H9 (cell line): ENCODE data around the gene SPHK2. TPM values are rescaled to one million over a fixed set of nuclear protein-coding genes. Genes with fewer than 3 reads are reported as not detected.

Experiments
- DNase-seq: peaks from one replicate; pipeline ENCODE4 v3.0.0-alpha.2; 2017
- H2AFZ ChIP-seq: one replicate; pipeline ENCODE4 v1.6.1; 2013; ENCODE audit warnings: mild to moderate bottlenecking, low read length, control low read depth, moderate library complexity
- H2AK5ac ChIP-seq: 2 replicates; pipeline ENCODE4 v1.6.1; 2013; ENCODE audit warnings: low read length, control low read depth, mixed read lengths; ENCODE audit not compliant: insufficient read length
- H2BK120ac ChIP-seq: one replicate; pipeline ENCODE4 v1.6.1; 2013; ENCODE audit warnings: low read depth, mild to moderate bottlenecking, low read length, control low read depth, inconsistent platforms; ENCODE audit not compliant: poor library complexity, severe bottlenecking
- H2BK12ac ChIP-seq: 2 replicates; pipeline ENCODE4 v1.6.1; 2013; ENCODE audit warnings: low read length, control low read depth, mixed read lengths, low read depth; ENCODE audit not compliant: insufficient read length
- H2BK15ac ChIP-seq: 2 replicates; pipeline ENCODE4 v1.6.1; 2013; ENCODE audit warnings: low read depth, low read length, control low read depth
- H2BK20ac ChIP-seq: one replicate; pipeline ENCODE4 v1.6.1; 2013; ENCODE audit warnings: low read depth, mild to moderate bottlenecking, low read length, control low read depth, inconsistent platforms; ENCODE audit not compliant: poor library complexity, severe bottlenecking
- H2BK5ac ChIP-seq: 2 replicates; pipeline ENCODE4 v1.6.1; 2013; ENCODE audit warnings: low read length, control low read depth, mixed read lengths; ENCODE audit not compliant: insufficient read length
- H3K14ac ChIP-seq: 2 replicates; pipeline ENCODE4 v1.6.1; 2013; ENCODE audit warnings: low read length, control low read depth; ENCODE audit not compliant: insufficient read depth
- H3K18ac ChIP-seq: 2 replicates; pipeline ENCODE4 v1.6.1; 2013; ENCODE audit warnings: low read depth, mild to moderate bottlenecking, mixed read lengths, low read length, control low read depth; ENCODE audit not compliant: insufficient read length
- H3K23ac ChIP-seq: 2 replicates; pipeline ENCODE4 v1.6.1; 2013; ENCODE audit warnings: low read length, control low read depth, mixed read lengths, low read depth; ENCODE audit not compliant: insufficient read length
- H3K23me2 ChIP-seq: 2 replicates; pipeline ENCODE4 v1.6.1; 2013; ENCODE audit warnings: low read depth, mild to moderate bottlenecking, mixed read lengths, low read length, control low read depth; ENCODE audit not compliant: insufficient read length, poor library complexity, severe bottlenecking
- H3K27ac ChIP-seq: 2 replicates; pipeline ENCODE4 v1.5.1; 2013; ENCODE audit warnings: low read length, control low read depth, mixed read lengths, low read depth; ENCODE audit not compliant: insufficient read length
- H3K27me3 ChIP-seq: 2 replicates; pipeline ENCODE4 v1.6.1; 2013; ENCODE audit warnings: low read length, control low read depth, inconsistent platforms; ENCODE audit not compliant: insufficient read depth
- H3K4ac ChIP-seq: 2 replicates; pipeline ENCODE4 v1.6.1; 2013; ENCODE audit warnings: low read depth, mild to moderate bottlenecking, control low read depth, inconsistent platforms, low read length, moderate library complexity
- H3K4me1 ChIP-seq: 2 replicates; pipeline ENCODE4 v1.6.1; 2013; ENCODE audit warnings: low read length, control low read depth, inconsistent platforms; ENCODE audit not compliant: insufficient read depth
- H3K4me2 ChIP-seq: 2 replicates; pipeline ENCODE4 v1.6.1; 2013; ENCODE audit warnings: low read length, control low read depth, mixed read lengths; ENCODE audit not compliant: insufficient read length, insufficient read depth
- H3K56ac ChIP-seq: 2 replicates; pipeline ENCODE4 v1.6.1; 2013; ENCODE audit warnings: low read depth, mild to moderate bottlenecking, mixed read lengths, low read length, control low read depth; ENCODE audit not compliant: insufficient read length
- H3K79me1 ChIP-seq: 2 replicates; pipeline ENCODE4 v1.6.1; 2013; ENCODE audit warnings: low read depth, mild to moderate bottlenecking, moderate library complexity, low read length, control low read depth, inconsistent platforms; ENCODE audit not compliant: insufficient read depth, poor library complexity, severe bottlenecking
- H3K79me2 ChIP-seq: 2 replicates; pipeline ENCODE4 v1.6.1; 2013; ENCODE audit warnings: low read length, control low read depth, inconsistent platforms; ENCODE audit not compliant: insufficient read depth
- H3K9ac ChIP-seq: 2 replicates; pipeline ENCODE4 v1.6.1; 2013; ENCODE audit warnings: low read length, control low read depth, mixed read lengths; ENCODE audit not compliant: insufficient read length; ENCODE audit errors: extremely low read depth
- H3K9me3 ChIP-seq: one replicate; pipeline ENCODE4 v1.6.1; 2013; ENCODE audit warnings: low read depth, low read length, inconsistent platforms; ENCODE audit not compliant: control insufficient read depth
- H3T11ph ChIP-seq: one replicate; pipeline ENCODE4 v1.6.1; 2013; ENCODE audit warnings: mild to moderate bottlenecking, low read length, control low read depth, inconsistent platforms
- H4K20me1 ChIP-seq: one replicate; pipeline ENCODE4 v1.6.1; 2013; ENCODE audit not compliant: control insufficient read depth, insufficient read length, insufficient read depth
- H4K5ac ChIP-seq: 2 replicates; pipeline ENCODE4 v1.6.1; 2013; ENCODE audit warnings: low read depth, mild to moderate bottlenecking, mixed read lengths, low read length, control low read depth; ENCODE audit not compliant: insufficient read length
- H4K8ac ChIP-seq: replicated peaks from 2 replicates; pipeline ENCODE4 v1.6.1; 2013; ENCODE audit warnings: low read length, control low read depth, mixed read lengths, low read depth; ENCODE audit not compliant: insufficient read length
- H4K91ac ChIP-seq: 2 replicates; pipeline ENCODE4 v1.6.1; 2013; ENCODE audit warnings: low read depth, mild to moderate bottlenecking, moderate library complexity, mixed read lengths, low read length, control low read depth; ENCODE audit not compliant: insufficient read length
- H3K27ac Mint-ChIP-seq, 3 experiments: 2 replicates in 2 of 3; 3 replicates in 1 of 3; pipeline ENCODE4 v1.8.0; 2020 to 2021; ENCODE audit warnings: mixed read lengths in 3 of 3, mild to moderate bottlenecking in 1 of 3, moderate library complexity in 1 of 3
- H3K27me3 Mint-ChIP-seq: 2 replicates; pipeline ENCODE4 v1.8.0; 2021; ENCODE audit warnings: low read depth, mild to moderate bottlenecking, moderate library complexity, mixed read lengths
- H3K36me3 Mint-ChIP-seq, 3 experiments: 2 replicates in 2 of 3; 3 replicates in 1 of 3; pipeline ENCODE4 v1.8.0; 2020 to 2021; ENCODE audit warnings: low read depth in 3 of 3, mixed read lengths in 3 of 3; ENCODE audit not compliant: insufficient read depth in 1 of 3
- H3K4me1 Mint-ChIP-seq, 2 experiments: 2 replicates each; pipeline ENCODE4 v1.8.0; 2020; ENCODE audit warnings: mixed read lengths in 2 of 2
- H3K4me3 Mint-ChIP-seq, 2 experiments: 2 replicates in 1 of 2; 3 replicates in 1 of 2; pipeline ENCODE4 v1.8.0; 2020 to 2021; ENCODE audit warnings: mild to moderate bottlenecking in 2 of 2, mixed read lengths in 2 of 2, moderate library complexity in 1 of 2
- H3K9me3 Mint-ChIP-seq, 2 experiments: 2 replicates in 1 of 2; 3 replicates in 1 of 2; pipeline ENCODE4 v1.8.0; 2020; ENCODE audit warnings: mild to moderate bottlenecking in 2 of 2, mixed read lengths in 2 of 2, moderate library complexity in 1 of 2
- WGBS: extraction: QIAGEN DNeasy Blood & Tissue Kit; methylation state at CpG from one replicate; pipeline ENCODE4 v1.1.7; 2013; ENCODE audit warnings: missing lambda C conversion rate, low lambda C conversion rate, mixed read lengths; ENCODE audit not compliant: insufficient read length; ENCODE audit errors: extremely low coverage; 5-methylcytosine and 5-hydroxymethylcytosine counted together
- total RNA-seq: library from RNA; stranded (reverse); gene quantifications from 2 replicates; pipeline ENCODE4 v1.2.1, GENCODE V29; 2021
- TF ChIP-seq, protein P1 (sequence below): fragments of 200-600 bp; sonication (generic); conservative IDR thresholded peaks from 3 replicates; pipeline ENCODE4 v1.8.0; 2021; ENCODE audit warnings: antibody characterized with exemption, mild to moderate bottlenecking

SPHK2 gene
- total RNA-seq, 1 experiment from 2014 or later = 57.2 TPM

DNA sequence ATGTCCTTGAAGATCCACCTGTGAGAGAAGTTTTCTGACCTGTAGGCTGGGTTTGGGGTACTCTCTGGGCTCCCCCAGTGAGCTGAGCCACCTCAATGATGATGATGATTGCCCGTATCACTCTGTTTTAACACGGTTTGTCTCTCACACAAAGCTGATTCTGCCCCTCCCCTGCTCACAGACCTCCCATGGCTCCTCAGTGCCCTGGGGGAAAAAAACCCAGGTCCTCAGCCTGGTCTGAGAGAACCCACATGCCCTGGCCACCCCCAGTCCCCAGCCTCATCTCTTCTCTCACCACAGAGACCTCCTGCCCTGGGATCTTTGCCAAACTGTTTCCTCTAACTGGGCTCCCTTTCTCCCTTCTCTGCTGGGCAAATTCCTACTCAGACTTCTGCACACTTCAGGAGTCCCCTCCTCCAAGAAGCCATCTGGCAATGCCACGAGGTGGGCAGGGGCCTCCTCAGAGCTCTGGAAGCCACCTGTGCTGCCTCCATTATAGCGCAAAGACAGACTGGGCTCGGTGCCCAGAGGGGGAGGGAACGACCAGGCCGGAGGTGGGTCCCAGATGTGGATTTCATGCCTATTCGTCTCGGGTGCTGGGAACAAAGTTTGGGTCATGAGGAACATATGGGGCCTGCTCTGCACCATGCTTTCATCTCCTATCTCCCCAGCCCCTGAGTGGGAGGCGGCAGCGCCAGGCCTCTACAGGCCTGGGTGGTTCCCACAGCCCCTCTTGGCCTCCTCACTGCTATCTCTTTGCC lies 35.2 kb downstream of the SPHK2 start:
- H4K5ac ChIP-seq = no peak overlapping the region
- Mint-ChIP-seq H3K9me3 (peaks cover 0 to 4% of the 10 kb centered on the region in 2 experiments; a peak in 2 of 5 replicates), H3K4me1 (peaks cover 17 to 18% of the 10 kb centered on the region in 2 experiments), H3K27ac (peak overlapping the region in 1 of 3 experiments; percentile 25; a peak in 3 of 7 replicates), H3K4me3 (no peak overlapping the region), H3K27me3 (peaks cover 7% of the 10 kb centered on the region), H3K36me3 (peaks cover 0 to 5% (median 0%) of the 10 kb centered on the region in 3 experiments; a peak in 2 of 7 replicates)
- no peak overlapping the region for H3K56ac ChIP-seq
- no peak overlapping the region for H3K4me2 ChIP-seq
- no peak overlapping the region for H3K23ac ChIP-seq
- no peaks in the 10 kb centered on the region for H3K9me3 ChIP-seq
- H3K79me2 ChIP-seq = no peaks in the 10 kb centered on the region
- no CpG with 5 or more reads among the region's 11 CpGs for WGBS
- no peak overlapping the region for H3T11ph ChIP-seq
- H4K20me1 ChIP-seq = no peaks in the 10 kb centered on the region
- no peak overlapping the region for H2BK120ac ChIP-seq
- no peaks in the 10 kb centered on the region for H3K79me1 ChIP-seq
- H3K14ac ChIP-seq = no peak overlapping the region
- H4K8ac ChIP-seq = no peak overlapping the region
- no peak overlapping the region for H2BK12ac ChIP-seq
- TF ChIP-seq, protein P1, sequence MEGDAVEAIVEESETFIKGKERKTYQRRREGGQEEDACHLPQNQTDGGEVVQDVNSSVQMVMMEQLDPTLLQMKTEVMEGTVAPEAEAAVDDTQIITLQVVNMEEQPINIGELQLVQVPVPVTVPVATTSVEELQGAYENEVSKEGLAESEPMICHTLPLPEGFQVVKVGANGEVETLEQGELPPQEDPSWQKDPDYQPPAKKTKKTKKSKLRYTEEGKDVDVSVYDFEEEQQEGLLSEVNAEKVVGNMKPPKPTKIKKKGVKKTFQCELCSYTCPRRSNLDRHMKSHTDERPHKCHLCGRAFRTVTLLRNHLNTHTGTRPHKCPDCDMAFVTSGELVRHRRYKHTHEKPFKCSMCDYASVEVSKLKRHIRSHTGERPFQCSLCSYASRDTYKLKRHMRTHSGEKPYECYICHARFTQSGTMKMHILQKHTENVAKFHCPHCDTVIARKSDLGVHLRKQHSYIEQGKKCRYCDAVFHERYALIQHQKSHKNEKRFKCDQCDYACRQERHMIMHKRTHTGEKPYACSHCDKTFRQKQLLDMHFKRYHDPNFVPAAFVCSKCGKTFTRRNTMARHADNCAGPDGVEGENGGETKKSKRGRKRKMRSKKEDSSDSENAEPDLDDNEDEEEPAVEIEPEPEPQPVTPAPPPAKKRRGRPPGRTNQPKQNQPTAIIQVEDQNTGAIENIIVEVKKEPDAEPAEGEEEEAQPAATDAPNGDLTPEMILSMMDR = no peak
- no peak overlapping the region for H2BK20ac ChIP-seq
- no peak overlapping the region for H2AK5ac ChIP-seq
- no peak overlapping the region for H2AFZ ChIP-seq
- no peak overlapping the region for H3K9ac ChIP-seq
- no peaks in the 10 kb centered on the region for H3K23me2 ChIP-seq
- H4K91ac ChIP-seq = no peak overlapping the region
- no peak overlapping the region for H2BK15ac ChIP-seq
- DNase-seq = no peak
- H3K4me1 ChIP-seq = no peaks in the 10 kb centered on the region
- no peak overlapping the region for H3K4ac ChIP-seq
- no peak overlapping the region for H3K18ac ChIP-seq
- H3K27me3 ChIP-seq = no peaks in the 10 kb centered on the region
- no peak overlapping the region for H3K27ac ChIP-seq
- H2BK5ac ChIP-seq = no peak overlapping the region
